NCI-H1694 (cell line): Measurements from ENCODE around the gene ADAMTSL5.
"Not testable (repeated sequence)": the region's sequence is repeated elsewhere in the genome, so short reads cannot be mapped to it uniquely, and the experiment has no call there.

Experiments
- DNase-seq: peaks from one replicate; lab custom pipeline; 2025; lab: John Stamatoyannopoulos, UW

The ADAMTSL5 gene, protein sequence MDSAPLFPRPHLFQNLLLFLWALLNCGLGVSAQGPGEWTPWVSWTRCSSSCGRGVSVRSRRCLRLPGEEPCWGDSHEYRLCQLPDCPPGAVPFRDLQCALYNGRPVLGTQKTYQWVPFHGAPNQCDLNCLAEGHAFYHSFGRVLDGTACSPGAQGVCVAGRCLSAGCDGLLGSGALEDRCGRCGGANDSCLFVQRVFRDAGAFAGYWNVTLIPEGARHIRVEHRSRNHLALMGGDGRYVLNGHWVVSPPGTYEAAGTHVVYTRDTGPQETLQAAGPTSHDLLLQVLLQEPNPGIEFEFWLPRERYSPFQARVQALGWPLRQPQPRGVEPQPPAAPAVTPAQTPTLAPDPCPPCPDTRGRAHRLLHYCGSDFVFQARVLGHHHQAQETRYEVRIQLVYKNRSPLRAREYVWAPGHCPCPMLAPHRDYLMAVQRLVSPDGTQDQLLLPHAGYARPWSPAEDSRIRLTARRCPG

DNA sequence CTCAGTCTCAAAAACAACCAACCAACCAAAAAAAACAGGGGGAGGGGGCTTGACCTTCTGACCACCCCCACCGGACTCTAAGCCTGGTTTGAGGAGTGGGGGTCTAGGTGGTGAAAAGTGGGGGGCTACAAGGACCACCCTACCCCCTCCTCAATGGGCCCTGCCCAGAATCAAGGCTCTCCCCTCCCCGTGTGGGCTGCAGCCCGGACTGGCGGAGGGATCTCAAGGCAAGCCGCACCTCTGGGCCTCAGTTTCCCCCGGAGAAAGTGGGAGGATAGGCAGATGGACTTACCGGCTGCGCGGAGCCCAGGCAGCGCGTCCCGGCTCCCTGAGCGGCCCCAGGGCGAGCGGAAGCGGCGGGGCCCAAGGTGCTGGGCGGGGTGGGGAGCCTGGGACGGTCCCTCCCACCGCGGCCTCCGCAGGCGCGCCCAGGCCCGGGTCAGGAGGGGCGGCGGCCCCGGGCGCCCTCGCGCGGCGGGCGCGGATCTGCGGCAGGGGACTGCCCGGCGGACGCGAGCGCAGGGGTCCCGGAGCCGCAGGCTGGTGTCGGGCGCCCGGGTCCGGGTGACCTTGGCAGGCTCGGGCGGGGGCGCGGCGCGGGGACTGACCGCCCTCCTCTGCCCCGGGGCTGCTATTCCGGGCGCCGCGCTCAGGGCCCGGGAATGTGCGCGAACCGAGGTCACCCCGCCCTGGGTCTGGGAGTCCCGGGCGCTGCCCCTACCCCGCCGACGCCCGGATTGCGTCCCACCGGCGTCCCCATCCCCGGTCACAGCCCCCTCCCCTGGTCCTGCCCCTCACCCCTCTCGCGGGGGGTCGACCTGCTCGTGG, at the start of gene ADAMTSL5:
Gene ADAMTSL5 (minus strand): TSS at position 349 of the 828 bp plus-strand sequence. CDS start 2,076 bp downstream, outside the sequence.
- no peak for DNase-seq

DNA sequence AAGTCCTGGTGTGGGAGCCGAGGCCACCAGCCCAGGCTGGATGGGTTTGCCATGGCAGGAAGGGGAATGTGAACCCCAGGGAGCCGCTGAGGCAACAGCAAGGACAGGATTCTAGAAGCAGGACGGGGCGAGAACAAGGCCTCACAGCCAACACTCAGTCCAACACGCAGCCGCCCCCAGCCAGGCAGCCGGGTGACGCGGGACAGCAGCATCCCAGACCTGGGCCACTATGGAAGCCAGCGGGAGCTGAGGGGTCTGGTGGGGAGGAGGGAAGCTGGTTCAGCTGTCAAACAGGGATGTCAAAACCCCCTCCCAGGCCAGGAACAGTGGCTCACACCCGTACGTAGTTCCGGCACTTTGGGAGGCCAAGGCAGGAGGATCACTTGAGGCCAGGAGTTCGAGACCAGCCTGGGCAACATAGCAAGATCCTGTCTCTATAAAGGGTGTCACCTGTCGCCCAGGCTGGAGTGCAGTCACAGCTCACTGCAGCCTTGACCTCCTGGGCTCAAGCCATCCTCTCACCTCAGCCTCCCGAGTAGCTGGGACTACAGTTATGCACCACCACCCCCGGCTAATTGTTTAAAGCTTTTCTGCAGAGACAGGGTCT, 48.5 kb upstream of the ADAMTSL5 start:
- no peak for DNase-seq

DNA sequence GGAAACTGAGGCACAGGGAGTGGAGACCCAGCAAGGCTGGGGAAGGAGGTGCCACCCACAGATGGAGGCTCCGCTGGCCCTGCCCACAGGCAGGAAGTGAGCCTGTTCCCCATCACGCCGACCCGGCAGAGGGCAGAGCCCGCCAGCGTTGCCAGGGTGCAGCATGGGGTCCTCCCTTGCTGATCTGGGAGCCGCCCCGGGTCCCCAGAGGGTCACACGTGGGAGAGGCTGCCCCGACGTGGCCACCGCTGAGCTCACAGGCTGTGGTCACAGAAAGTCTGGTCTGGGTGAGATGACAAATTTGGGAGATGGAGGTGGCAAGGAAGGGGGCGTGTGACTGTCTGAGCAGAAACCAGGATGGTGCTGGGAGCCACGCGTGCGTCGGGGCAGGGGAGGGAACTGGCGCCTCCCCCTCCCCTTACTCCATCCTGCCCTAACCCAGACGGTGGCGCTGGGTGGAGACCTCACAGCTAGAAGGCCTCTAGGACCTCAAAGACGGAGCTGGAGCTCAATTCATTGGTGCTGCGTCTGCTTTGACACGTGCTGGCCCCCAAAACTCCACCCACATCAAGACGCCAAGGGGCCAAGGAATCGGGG, 47.6 kb upstream of the ADAMTSL5 start:
- DNase-seq = no peak

DNA sequence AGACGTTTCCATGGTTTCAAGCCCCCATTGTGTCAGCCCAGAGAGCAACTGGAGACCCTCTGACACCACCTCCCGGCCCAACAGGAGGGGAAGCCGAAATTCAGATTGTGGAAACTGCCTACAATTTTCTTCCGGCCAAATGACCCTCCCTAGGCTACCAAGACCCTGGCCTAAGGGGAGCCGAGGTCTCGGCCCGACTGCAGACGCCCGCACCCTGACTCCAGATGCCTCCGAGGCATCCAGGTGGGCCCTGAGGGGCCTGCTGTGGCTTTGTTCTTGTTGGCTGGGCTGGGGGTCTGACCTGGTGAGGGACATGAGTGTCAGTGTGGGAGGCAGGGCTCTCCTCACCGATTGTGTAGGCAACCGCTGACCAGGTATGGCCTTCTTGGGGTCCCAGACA, 45.7 kb upstream of the ADAMTSL5 start:
- DNase-seq = no peak

DNA sequence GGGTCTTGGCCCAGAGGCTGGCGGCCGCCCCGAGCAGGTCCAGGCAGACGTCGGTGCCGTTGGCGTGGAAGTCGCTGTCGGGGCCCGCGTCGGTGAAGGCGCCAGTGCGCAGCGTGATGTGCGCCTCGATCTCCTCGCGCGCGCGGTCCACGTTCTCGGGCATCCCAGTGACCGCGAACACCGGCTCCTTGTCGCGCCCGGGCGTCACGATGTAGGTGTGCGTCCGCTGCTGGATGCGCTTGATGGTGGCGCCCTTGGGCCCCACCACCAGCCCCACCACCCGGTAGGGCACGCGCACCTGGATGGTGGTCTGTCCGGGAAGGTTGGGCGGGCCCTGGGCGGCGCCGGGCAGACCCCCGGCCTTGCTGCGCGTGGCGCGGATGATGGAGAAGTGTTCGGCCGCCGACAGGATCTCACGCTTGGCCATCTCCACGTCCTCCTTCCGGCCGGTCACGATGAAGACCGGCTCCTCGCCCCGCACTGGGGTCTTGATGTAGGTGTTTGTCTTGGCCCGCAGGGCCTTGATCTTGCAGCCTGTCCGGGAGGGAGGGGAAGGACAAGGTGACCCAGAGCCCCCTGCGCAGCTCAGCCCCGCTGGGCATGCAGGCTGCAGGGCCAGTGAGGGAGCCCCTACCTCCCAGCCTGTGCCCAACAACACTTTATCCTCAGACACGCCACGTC, 43.7 kb upstream of the ADAMTSL5 start:
- DNase-seq = no peak

DNA sequence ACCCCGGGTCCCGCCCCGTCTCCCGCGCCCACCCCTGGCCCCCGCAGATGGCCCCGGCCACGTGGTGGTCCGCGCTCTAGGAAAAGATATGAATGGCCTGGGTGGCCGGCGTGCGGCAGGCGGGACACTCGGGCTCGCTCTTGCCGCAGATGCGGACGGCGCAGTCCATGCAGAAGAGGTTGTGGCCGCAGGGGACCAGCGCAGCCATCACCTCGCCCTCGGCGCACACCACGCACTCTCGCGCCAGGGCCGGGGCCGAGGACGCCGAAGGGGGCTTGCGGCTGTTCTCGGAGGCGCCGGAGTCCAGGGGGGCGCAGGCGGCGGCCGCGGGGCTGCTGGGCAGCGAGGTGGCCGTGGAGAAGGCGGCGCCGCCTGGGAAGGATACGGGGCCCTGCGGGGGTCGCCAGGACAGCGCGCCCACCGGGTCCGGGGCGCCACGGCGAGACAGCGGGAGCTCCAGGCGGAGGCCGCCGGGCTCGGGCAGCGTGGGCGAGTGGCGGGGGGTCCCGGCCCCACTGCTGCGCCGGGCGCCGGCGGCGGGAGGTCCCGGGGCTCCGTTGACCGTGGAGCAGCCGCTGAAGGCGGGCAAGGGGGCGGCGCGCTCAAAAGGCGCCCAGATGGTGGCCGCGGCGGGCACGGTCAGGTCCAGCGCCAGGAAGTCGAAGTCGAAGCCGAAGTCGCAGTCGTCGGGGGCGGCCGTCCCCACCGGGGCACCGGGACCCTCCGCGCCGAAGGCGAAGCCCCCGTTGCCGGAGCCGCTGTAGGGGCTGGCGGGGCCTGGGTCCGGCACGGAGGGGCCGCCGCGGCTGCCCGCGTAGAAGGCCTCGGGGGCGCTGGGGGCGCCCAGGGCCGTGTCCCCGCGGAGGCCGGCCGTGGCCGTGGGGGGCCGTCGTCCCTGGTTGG, 42.9 kb upstream of the ADAMTSL5 start:
- DNase-seq = no peak

DNA sequence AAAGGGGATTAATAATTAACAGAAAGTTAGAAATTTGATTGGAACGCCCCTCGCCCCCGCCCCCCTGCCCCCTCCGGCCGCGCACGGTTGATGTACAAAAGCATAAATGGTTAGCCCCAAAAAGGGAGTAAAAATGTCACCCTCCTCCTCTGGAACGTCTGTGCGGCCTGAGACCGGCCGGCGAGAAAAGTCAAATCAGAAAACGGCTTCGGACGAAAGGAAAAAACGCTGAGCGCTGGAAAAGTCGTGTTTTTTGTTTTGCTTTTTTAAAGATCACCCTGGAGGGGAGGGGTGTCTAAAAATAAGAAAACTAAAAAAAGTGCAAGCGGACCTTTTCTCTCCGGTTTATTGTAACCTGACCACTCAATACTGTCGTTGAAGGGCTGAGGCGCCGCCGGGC, 42.1 kb upstream of the ADAMTSL5 start:
- no peak for DNase-seq

DNA sequence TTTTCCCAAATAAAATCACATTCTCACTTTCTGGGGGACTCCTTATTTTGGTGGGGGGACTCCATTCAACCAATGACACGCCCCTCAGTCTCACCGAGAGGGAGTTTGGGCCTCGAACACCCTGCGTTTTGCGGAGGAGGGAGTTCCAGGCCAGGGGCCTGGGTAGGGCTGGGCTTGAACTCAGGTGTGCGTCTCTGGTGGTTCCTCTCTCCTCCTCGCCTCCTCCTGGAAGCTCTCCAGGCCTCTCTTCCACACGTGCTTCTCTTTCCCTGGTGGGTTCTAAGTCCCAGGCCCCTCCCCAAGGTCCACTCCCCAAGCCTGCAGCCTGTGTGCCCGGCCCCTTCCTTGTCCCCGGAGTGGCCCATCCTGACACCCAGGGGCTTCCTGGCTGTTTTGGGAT, 40.6 kb upstream of the ADAMTSL5 start:
- DNase-seq = no peak

DNA sequence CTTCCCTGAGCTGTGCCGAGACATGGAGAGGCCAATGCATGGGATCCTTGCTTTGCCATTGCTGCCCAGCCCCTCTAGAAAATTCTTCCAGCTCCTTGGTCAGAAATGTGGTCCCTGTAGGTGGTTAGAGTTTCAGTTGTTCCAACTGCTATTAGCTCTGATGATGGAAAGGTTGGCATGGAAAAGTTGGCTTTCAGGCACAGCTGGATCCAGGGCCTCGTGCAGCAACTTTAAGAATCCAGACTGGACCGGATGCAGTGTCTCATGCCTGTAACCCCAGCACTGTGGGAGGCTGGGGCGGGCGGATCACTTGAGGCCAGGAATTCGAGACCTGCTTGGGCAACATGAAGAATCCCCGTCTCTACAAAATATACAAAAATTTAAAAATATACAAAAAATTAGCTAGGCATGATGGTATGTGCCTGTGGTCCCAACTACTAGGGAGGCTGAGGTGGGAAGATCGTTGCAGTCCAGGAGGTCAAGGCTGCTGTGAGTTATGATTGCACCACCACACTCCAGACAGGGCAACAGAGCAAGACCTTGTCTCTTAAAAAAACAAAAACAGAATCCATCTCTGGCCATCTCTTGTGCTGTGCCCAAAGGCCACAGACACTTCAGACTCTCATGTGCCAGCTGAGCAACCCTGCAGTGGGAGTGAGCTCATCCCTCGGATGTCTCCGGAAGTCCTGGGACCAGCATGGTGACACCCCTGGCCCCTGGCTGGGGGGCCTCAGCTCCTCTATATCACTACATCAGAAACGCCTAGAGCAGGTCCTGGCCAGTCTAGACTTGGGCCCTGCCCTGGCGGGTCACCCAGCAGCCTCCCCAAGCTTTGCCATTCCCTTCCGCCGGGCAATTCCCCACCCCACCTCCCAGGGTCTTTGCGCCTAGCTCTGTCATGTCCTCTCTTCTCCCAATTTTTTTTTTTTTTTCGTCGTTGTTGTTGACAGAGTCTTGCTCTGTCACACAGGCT, 38.5 kb upstream of the ADAMTSL5 start:
- no peak for DNase-seq

DNA sequence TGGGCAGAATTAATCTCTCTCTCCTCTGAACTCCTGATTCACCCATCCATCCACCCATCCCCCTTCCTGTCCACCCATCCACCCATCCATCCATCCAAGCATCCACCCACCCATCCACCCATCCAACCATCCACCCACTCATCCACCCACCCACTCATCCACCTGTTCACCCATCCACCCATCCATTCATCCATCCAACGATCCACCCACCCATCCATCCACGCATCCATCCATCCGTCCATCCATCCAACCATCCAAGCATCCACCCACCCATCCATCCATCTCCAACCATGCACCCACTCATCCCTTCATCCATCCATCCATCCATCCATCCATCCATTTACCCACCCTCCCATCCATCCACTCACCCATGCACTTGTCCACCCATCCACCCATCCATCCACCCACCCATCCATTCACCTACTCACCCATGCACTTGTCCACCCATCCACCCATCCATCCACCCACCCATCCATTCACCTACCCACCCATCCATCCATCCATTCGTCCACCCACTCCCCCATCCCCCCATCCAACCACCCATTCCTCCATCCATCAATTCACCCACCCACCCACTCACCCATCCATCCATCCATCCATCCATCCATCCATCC, 36.6 kb upstream of the ADAMTSL5 start:
- DNase-seq = no peak

DNA sequence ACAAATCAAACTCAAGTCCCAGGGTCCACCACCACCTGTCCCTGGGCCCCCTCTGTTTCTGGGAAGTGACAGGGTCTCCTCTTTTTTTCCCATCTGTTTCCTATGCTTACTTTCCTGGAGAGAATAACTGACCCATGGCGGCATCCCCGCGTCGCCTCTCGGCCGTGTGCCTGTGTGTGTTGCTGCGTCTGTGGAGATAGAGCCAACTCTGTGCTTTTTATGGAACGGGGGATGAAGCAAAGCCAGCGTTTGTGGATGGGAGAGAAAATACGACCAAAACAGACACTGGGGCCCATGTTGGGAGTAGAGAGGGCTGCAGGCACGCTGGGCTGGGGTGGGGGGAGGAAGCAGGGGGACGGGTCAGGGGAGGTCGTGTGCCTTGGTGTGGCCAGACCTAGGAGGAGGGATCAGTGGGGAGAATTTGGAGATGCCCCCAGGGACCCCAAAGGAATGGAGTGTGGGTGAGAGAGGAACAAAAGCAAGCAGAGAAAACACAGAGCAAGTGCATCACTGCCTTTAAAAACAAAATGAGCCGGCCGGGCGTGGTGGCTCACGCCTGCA, 27.6 kb upstream of the ADAMTSL5 start:
- DNase-seq = no peak

DNA sequence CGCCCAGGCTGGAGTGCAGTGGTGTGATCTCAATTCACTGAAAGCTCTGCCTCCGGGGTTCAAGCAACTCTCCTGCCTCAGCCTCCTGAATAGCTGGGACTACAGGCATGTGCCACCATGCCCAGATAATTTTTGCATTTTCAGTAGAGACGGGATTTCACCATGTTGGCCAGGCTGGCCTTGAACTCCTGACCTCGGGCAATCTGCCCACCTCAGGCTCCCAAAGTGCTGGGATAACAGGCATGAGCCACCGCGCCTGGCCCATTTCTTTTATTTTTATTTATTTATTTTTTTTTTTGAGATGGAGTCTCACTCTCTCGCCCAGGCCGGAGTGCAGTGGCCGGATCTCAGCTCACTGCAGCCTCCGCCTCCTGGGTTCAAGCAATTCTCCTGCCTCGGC, 26.9 kb upstream of the ADAMTSL5 start:
- not testable (repeated sequence) for DNase-seq

DNA sequence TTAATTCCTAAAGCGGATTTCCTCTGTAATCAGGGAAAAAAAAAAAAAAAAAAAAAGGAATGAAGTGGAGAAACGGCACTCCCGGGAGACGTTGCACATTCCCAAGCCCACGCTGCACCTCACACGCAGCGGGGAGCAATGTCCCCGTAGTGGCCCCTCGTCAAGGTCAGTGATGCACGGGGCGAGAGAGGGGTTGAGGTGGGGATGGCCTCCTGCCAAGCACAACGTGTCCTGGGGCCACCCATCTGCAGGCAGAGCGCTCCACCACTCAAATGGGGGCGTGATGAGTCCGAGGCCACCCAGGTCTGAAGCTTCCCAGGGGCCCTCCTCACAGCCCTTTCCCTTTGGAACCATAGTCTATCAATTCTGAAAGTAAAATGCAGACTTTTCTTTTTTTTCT, 26.2 kb upstream of the ADAMTSL5 start:
- DNase-seq = no peak

DNA sequence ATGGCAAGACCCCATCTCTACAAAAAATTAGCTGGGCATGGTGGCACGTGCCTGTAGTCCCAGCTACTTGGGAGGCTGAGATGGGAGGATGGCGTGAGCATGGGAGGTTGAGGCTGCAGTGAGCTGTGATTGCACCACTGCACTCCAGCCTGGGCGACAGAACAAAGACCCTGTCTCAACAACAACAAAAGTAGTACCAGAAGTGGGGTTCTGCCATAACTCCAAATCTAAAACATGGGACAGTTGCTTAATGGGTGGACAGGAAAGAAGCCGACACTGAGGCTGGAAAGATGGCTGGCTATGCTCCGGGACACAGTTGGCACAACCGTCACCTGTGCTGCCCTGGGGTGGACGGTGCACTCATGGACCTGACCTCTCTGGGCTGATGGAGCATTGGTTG, 22.9 kb upstream of the ADAMTSL5 start:
- DNase-seq = not testable (repeated sequence)

DNA sequence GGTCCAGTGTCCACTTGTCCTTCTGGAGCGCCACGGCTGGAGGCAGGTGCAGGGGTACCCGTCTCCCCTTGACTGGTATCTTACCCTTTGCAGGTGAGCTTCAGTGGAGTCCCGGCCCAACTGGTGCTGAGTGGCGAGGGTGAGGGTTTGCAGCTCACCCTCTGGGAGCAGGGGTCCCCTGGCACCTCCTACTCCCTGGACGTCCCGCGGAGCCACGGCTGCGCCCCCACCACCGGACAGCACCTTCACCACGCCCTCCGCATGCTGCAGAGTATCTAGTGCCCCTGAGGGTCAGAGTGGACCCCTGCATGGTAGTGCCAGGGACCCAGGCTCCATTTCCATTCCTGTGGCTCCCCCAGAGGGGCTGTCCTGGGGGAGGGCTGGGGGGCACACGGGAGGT, 22.2 kb upstream of the ADAMTSL5 start:
- DNase-seq = no peak

DNA sequence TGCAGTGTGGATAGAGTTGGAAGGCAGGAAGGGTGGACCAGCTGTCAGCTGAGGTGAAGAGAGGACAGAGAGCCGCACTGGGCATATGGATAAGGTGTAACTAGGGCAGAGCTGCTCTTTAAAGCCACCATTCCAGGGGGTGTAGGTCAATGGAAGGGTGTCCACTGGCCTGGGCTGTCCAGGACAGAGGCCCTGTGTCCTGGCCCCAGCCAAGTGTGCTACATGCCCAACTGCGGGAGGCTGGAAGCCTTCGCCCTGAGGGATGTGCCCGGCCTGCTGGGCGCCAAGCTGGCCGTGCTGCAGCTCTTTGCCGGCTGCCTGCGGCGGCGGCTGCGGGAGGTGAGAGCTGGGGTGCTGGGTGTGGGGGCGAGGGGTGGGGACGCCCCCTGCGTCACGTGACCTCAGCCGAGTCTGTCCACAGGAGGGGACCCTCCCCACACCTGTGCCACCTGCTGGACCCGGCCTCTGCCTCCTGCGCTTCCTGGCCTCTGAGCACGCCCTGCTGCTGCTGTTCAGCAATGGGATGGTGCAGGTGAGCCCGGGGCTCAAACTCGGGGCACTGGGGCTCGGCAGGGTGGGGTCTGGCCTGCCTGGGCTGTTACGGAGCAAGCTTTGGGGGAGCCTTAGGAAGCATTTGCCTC, 20.8 kb upstream of the ADAMTSL5 start:
- DNase-seq = no peak

DNA sequence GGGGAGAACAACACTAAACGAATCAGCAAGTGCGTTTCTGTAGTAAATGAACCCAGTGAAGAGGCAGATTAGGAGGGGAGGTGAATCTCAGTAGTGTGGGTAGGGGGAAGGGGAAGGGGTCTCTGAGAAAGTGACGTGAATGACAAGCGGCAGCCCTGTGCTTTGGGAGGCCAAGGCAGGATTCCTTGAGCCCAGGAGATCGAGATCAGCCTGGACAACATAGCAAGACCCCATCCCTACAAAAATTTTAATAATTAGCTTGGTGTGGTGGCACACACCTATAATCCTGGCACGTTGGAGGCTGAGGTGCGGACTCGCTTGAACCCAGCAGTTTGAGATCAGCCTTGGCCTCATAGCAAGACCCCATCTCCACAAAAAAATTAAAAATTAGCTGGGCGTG, 19.2 kb upstream of the ADAMTSL5 start:
- DNase-seq = no peak

DNA sequence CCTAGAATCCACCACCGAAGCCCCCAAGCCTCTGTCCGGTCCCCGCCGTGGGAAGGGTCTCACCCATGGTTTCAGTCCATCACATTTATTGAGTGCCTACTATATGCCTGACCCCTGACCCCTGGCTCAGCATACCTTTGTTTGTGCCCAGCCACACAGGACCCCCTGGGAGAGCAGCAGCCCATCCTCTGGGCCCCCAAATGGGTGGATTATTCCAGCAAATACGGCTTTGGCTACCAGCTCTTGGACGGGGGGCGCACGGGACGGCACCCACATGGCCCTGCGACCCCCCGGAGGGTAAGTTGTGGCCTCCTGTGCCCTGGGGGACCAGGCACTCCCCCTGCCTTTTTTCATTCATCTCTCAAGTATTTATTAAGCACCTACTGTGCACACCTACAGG, 18.8 kb upstream of the ADAMTSL5 start:
- DNase-seq = no peak
